GM12872 (cell line): ENCODE measurements around the gene BEAN1.

Experiments
- TF ChIP-seq, protein P1 (sequence below): IDR thresholded peaks from 3 replicates; pipeline ENCODE4 v1.5.1; 2011; ENCODE audit warnings: low read depth, mild to moderate bottlenecking, low read length, moderate library complexity; ENCODE audit not compliant: insufficient read depth

The BEAN1 gene

DNA sequence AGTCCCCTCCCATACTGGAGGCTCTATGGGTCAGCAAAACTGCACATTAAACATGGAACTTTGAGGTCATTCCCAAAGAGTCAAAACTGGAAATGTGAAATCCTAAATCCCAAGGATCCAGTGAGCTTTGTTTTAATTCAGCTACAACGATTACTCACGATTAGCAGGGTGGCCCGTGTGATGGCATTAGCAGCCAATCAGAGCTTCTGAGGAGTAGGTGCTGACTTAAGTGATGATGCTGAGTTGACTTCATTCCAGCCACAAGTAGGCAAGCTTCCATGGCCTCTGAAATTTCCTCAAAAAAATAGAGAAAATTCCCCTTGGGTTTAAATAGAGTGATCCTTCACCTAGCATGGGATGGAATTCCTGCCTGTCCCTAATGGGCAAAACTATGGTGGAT lies 28.1 kb upstream of the BEAN1 start:
- TF ChIP-seq, protein P1, sequence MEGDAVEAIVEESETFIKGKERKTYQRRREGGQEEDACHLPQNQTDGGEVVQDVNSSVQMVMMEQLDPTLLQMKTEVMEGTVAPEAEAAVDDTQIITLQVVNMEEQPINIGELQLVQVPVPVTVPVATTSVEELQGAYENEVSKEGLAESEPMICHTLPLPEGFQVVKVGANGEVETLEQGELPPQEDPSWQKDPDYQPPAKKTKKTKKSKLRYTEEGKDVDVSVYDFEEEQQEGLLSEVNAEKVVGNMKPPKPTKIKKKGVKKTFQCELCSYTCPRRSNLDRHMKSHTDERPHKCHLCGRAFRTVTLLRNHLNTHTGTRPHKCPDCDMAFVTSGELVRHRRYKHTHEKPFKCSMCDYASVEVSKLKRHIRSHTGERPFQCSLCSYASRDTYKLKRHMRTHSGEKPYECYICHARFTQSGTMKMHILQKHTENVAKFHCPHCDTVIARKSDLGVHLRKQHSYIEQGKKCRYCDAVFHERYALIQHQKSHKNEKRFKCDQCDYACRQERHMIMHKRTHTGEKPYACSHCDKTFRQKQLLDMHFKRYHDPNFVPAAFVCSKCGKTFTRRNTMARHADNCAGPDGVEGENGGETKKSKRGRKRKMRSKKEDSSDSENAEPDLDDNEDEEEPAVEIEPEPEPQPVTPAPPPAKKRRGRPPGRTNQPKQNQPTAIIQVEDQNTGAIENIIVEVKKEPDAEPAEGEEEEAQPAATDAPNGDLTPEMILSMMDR, result no peak

DNA sequence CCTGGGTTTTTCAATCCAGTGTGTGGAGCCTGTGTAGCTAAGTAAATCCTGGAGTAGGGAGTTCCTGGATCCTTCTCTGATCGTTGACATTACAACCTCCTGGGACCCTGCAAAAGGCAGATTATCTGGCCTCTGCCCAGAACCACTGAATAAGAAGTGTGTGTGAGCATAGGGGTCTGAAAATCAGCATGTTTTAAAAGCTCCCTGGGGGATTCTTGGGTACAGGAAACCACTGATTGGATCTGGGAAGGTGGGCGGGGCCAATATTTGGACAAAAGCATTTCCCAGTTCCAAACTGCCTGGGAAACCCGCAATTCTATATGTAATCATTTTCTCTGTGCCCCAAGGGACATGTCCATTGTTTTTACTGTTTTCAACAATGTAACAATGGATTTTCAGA lies 27.2 kb upstream of the BEAN1 start:
- TF ChIP-seq, protein P1, result no peak

GRCh38 chr16:66400503-66401380 lies 26.4 kb upstream of the BEAN1 start:
- TF ChIP-seq, protein P1, result no peak

DNA sequence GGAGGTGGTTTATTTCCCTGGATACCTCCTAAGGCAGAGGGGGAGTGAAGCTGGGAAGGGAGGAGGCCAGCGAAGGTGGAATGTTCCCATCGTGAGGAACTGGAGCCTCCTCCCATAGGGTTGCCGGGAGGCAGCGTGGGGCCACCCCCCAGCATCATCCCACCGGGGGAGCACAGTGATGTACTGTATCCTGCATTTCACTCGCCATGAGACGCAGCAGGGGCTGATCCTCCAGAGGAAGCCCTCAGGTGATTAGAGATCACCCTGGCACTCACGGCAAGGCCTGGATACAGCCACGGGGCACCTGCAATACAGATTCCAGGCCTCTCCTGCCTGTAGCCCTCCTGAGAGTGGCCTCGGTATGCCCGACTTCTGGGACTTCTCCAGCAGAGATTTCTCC lies 25.5 kb upstream of the BEAN1 start:
- TF ChIP-seq, protein P1, result no peak

DNA sequence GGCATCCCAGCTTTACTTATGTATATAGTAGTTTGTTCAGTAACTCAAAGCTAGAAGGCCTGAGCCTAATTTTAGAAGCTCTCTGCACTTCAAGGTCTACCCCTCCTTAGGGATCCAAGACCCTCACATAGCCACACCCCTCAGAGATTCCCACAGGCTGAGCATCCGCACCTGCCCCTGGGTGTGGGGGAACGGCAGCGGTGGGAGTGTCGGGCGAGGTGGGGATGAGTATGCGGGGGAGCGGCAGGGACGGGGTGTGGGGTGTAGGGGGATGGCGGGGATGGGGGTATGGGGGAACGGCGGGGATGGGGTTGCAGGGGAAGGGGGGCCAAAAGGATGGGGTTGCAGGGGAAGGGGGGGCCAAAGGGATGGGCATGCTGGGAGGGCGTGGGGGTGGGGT lies 24.9 kb upstream of the BEAN1 start:
- TF ChIP-seq, protein P1, result no peak

DNA sequence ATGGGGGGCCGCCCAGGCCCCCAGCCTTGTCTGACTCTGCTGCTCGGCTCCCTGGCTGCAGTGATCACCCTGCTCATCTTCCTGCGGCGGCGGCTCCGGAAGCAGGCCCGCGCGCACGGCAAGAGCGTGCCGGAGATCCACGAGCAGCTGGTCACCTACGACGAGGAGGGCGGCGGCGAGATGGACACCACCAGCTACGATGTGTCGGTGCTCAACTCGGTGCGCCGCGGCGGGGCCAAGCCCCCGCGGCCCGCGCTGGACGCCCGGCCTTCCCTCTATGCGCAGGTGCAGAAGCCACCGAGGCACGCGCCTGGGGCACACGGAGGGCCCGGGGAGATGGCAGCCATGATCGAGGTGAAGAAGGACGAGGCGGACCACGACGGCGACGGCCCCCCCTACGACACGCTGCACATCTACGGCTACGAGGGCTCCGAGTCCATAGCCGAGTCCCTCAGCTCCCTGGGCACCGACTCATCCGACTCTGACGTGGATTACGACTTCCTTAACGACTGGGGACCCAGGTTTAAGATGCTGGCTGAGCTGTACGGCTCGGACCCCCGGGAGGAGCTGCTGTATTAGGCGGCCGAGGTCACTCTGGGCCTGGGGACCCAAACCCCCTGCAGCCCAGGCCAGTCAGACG lies 24.4 kb upstream of the BEAN1 start:
- TF ChIP-seq, protein P1, result no peak

GRCh38 chr16:66403531-66404145 lies 23.5 kb upstream of the BEAN1 start:
- TF ChIP-seq, protein P1, result no peak
